ENCODE data around the gene BRMS1.
A peak's percentile ranks its signal among the peaks of the same experiment; 100 is the strongest.

DNA sequence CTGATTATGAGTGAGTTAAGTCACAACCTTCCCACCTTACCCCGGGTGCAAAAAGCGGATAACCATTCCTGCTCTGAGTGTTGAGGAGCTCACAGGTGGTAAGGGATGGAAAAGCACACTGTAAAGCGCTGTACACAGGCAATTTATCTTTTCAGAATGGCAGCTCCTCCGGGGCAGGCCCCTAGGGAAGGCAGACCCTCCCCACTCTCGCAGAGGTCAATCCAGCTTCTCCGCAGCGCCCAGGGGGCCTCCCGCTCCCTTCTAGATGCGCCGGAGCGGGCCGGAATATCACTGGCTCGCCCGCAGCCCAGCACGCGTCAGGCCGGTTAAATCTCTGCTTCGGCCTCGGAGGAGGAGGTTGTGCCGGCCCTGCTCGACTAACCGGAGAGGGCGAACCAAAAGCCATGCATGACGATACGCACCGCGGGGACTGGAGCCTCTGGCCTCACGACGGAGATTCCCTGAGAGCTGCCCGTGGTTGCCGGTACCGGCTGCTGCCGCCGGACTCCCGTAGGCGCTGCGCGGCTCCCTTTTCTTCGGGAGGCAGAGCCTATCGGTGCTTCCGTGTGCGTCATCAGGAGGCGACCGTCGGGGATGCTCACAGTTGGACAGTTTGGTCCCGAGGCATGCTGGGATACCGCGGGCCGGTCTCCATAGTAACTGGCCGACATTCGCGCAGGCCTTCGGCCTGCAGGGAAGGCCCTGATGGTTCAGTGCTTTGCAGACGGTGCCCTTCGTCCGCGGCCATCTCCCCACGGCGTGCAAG is at the start of gene BRMS1:
- TF ChIP-seq, protein P1, sequence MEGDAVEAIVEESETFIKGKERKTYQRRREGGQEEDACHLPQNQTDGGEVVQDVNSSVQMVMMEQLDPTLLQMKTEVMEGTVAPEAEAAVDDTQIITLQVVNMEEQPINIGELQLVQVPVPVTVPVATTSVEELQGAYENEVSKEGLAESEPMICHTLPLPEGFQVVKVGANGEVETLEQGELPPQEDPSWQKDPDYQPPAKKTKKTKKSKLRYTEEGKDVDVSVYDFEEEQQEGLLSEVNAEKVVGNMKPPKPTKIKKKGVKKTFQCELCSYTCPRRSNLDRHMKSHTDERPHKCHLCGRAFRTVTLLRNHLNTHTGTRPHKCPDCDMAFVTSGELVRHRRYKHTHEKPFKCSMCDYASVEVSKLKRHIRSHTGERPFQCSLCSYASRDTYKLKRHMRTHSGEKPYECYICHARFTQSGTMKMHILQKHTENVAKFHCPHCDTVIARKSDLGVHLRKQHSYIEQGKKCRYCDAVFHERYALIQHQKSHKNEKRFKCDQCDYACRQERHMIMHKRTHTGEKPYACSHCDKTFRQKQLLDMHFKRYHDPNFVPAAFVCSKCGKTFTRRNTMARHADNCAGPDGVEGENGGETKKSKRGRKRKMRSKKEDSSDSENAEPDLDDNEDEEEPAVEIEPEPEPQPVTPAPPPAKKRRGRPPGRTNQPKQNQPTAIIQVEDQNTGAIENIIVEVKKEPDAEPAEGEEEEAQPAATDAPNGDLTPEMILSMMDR (IDR thresholded peaks at IDR 0.05; ENCODE audit: low read depth, low read length, missing input control) = no peak
- peak; percentile 50 for TF ChIP-seq SP1 (IDR thresholded peaks at IDR 0.05)
- TF ChIP-seq HNF4G (IDR thresholded peaks at IDR 0.05) = no peak
- TF ChIP-seq, protein P2, sequence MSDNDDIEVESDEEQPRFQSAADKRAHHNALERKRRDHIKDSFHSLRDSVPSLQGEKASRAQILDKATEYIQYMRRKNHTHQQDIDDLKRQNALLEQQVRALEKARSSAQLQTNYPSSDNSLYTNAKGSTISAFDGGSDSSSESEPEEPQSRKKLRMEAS (IDR thresholded peaks at IDR 0.05) = no peak
- no peak for TF ChIP-seq TAF1 (conservative IDR thresholded peaks at IDR 0.05)
- TF ChIP-seq EGR1 (IDR thresholded peaks at IDR 0.05; ENCODE audit: low read depth in 2 of 2) = no peak
- peak in 1 of 2 donors; percentile 42 for TF ChIP-seq RAD21 (IDR thresholded peaks at IDR 0.05)
- TF ChIP-seq GABPA (IDR thresholded peaks at IDR 0.05 in 1 of 2, conservative IDR thresholded peaks at IDR 0.05 in 1 of 2) = peak in 1 of 2 donors; percentile 82
- TF ChIP-seq RXRA (IDR thresholded peaks at IDR 0.05) = peak in 1 of 2 donors; percentile 42
- TF ChIP-seq, protein P3, sequence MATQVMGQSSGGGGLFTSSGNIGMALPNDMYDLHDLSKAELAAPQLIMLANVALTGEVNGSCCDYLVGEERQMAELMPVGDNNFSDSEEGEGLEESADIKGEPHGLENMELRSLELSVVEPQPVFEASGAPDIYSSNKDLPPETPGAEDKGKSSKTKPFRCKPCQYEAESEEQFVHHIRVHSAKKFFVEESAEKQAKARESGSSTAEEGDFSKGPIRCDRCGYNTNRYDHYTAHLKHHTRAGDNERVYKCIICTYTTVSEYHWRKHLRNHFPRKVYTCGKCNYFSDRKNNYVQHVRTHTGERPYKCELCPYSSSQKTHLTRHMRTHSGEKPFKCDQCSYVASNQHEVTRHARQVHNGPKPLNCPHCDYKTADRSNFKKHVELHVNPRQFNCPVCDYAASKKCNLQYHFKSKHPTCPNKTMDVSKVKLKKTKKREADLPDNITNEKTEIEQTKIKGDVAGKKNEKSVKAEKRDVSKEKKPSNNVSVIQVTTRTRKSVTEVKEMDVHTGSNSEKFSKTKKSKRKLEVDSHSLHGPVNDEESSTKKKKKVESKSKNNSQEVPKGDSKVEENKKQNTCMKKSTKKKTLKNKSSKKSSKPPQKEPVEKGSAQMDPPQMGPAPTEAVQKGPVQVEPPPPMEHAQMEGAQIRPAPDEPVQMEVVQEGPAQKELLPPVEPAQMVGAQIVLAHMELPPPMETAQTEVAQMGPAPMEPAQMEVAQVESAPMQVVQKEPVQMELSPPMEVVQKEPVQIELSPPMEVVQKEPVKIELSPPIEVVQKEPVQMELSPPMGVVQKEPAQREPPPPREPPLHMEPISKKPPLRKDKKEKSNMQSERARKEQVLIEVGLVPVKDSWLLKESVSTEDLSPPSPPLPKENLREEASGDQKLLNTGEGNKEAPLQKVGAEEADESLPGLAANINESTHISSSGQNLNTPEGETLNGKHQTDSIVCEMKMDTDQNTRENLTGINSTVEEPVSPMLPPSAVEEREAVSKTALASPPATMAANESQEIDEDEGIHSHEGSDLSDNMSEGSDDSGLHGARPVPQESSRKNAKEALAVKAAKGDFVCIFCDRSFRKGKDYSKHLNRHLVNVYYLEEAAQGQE (IDR thresholded peaks at IDR 0.05) = peak; percentile 86
- TF ChIP-seq, protein P4, sequence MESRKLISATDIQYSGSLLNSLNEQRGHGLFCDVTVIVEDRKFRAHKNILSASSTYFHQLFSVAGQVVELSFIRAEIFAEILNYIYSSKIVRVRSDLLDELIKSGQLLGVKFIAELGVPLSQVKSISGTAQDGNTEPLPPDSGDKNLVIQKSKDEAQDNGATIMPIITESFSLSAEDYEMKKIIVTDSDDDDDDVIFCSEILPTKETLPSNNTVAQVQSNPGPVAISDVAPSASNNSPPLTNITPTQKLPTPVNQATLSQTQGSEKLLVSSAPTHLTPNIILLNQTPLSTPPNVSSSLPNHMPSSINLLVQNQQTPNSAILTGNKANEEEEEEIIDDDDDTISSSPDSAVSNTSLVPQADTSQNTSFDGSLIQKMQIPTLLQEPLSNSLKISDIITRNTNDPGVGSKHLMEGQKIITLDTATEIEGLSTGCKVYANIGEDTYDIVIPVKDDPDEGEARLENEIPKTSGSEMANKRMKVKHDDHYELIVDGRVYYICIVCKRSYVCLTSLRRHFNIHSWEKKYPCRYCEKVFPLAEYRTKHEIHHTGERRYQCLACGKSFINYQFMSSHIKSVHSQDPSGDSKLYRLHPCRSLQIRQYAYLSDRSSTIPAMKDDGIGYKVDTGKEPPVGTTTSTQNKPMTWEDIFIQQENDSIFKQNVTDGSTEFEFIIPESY (IDR thresholded peaks at IDR 0.05) = no peak
- TF ChIP-seq FOXA1 (IDR thresholded peaks at IDR 0.05) = no peak
- TF ChIP-seq NR2F2 (IDR thresholded peaks at IDR 0.05) = peak; percentile 12
